ENCODE measurements around the gene RCN2.

The RCN2 gene

DNA sequence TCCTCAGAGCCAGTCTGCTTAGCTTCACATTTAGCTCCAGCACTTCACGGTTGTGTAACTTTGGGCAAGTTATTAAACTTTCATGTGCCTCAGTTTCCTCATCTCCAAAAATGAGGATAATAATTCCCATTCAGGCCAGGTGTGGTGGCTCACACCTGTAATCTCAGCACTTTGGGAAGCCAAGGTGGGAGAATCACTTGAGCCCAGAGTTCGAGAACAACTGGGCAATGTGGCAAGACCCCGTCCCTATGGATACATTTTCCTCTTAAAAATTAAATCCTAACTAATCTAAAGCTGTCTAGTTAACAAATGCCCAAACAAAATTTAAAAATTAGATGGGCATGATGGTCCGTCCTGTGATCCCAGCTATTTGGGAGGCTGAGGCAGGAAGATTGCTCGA is 7.2 kb downstream of the RCN2 start:
- H3K9ac ChIP-seq (ENCODE audit: low read length): no peak overlapping the region
- no peaks in the 10 kb centered on the region for H3K4me1 ChIP-seq (ENCODE audit: insufficient read depth, low read length)
- peaks cover 7% of the 10 kb centered on the region for H3K36me3 ChIP-seq (ENCODE audit: insufficient read depth, low read length)
- no peaks in the 10 kb centered on the region for H3K9me3 ChIP-seq (ENCODE audit: low read length)
- H3K27ac ChIP-seq (ENCODE audit: low read depth, low read length): no peak overlapping the region
- H3K27me3 ChIP-seq (ENCODE audit: control insufficient read depth in 1 of 2, insufficient read depth in 2 of 2, low read length in 2 of 2): no peaks in the 10 kb centered on the region
- H3K4me3 ChIP-seq (ENCODE audit: low read depth in 1 of 2, low read length in 2 of 2): no peak overlapping the region

- Histone ChIP-seq H3K4me3 (ENCODE audit: low read depth in 1 of 2, low read length in 2 of 2) (no peak overlapping the region), H3K36me3 (ENCODE audit: insufficient read depth, low read length) (peaks cover 14% of the 10 kb centered on the region), H3K9me3 (ENCODE audit: low read length) (no peaks in the 10 kb centered on the region), H3K27ac (ENCODE audit: low read depth, low read length) (no peak overlapping the region), H3K4me1 (ENCODE audit: insufficient read depth, low read length) (no peaks in the 10 kb centered on the region), H3K9ac (ENCODE audit: low read length) (no peak overlapping the region), H3K27me3 (ENCODE audit: control insufficient read depth in 1 of 2, insufficient read depth in 2 of 2, low read length in 2 of 2) (no peaks in the 10 kb centered on the region)
Observed at GRCh38 chr15:76939715-76940114, 8.2 kb downstream of the RCN2 start.

GRCh38 chr15:76941636-76942035 is 10.1 kb downstream of the RCN2 start:
- H3K9ac ChIP-seq (ENCODE audit: low read length): no peak overlapping the region
- H3K36me3 ChIP-seq (ENCODE audit: insufficient read depth, low read length): peaks cover 17% of the 10 kb centered on the region
- H3K27me3 ChIP-seq (ENCODE audit: control insufficient read depth in 1 of 2, insufficient read depth in 2 of 2, low read length in 2 of 2): no peaks in the 10 kb centered on the region
- H3K27ac ChIP-seq (ENCODE audit: low read depth, low read length): no peak overlapping the region
- H3K4me1 ChIP-seq (ENCODE audit: insufficient read depth, low read length): peaks cover 4% of the 10 kb centered on the region
- H3K9me3 ChIP-seq (ENCODE audit: low read length): no peaks in the 10 kb centered on the region
- no peak overlapping the region for H3K4me3 ChIP-seq (ENCODE audit: low read depth in 1 of 2, low read length in 2 of 2)

DNA sequence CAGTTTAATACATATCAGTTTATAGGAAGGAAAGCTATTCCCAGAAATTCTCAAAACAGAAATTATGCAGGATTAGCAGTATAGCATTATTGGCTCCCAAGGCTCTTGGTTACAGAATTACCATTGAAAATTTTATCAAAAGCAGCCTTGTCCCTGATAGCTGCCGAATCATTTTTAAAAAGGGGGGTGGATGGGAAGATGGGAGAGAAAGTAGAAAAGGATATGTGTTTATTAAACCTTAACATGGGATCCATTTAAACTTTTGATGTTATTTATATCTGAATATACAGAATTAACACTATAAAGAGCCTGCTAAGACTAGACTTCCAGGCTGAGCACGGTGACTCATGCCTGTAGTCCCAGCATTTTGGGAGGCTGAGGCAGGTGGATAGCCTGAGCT is 10.8 kb downstream of the RCN2 start:
- no peaks in the 10 kb centered on the region for H3K27me3 ChIP-seq (ENCODE audit: control insufficient read depth in 1 of 2, insufficient read depth in 2 of 2, low read length in 2 of 2)
- no peaks in the 10 kb centered on the region for H3K9me3 ChIP-seq (ENCODE audit: low read length)
- peaks cover 17% of the 10 kb centered on the region for H3K36me3 ChIP-seq (ENCODE audit: insufficient read depth, low read length)
- H3K4me1 ChIP-seq (ENCODE audit: insufficient read depth, low read length): peaks cover 4% of the 10 kb centered on the region
- H3K9ac ChIP-seq (ENCODE audit: low read length): no peak overlapping the region
- no peak overlapping the region for H3K27ac ChIP-seq (ENCODE audit: low read depth, low read length)
- no peak overlapping the region for H3K4me3 ChIP-seq (ENCODE audit: low read depth in 1 of 2, low read length in 2 of 2)

DNA sequence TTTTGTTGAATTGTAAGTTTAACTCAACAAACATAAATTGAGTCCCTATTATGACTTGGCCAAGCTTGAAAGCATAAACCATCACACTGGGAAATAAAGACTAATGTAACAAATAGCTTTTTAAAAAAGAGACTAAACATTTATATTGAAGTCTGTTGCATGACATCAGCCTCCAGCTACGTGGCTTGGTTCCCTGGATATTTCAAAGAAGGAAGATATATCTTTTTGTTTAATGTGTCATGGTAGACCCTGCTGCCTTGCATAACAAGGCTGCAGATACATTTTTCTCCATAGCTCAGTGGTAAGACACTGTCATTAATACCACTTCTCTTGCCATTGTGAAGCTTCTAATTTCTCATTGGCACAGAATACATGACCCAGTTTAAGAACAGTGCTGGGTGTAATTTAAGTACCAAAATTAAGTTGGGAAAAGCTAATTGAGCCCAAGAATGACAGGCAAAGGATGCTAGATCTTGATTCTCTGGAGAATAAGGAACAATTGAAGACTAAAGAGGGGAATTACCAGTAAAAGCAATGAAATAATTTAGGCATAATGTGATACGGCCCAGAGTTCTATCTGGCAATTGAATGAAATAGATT is 14.0 kb downstream of the RCN2 start:
- Histone ChIP-seq H3K9ac (ENCODE audit: low read length) (no peak overlapping the region), H3K27me3 (ENCODE audit: control insufficient read depth in 1 of 2, insufficient read depth in 2 of 2, low read length in 2 of 2) (no peaks in the 10 kb centered on the region), H3K27ac (ENCODE audit: low read depth, low read length) (no peak overlapping the region), H3K4me3 (ENCODE audit: low read depth in 1 of 2, low read length in 2 of 2) (no peak overlapping the region), H3K9me3 (ENCODE audit: low read length) (no peaks in the 10 kb centered on the region), H3K4me1 (ENCODE audit: insufficient read depth, low read length) (peaks cover 4% of the 10 kb centered on the region), H3K36me3 (ENCODE audit: insufficient read depth, low read length) (peaks cover 17% of the 10 kb centered on the region)

GRCh38 chr15:76947454-76947853 is 15.9 kb downstream of the RCN2 start:
- no peaks in the 10 kb centered on the region for H3K9me3 ChIP-seq (ENCODE audit: low read length)
- no peak overlapping the region for H3K9ac ChIP-seq (ENCODE audit: low read length)
- H3K4me1 ChIP-seq (ENCODE audit: insufficient read depth, low read length): peaks cover 4% of the 10 kb centered on the region
- peaks cover 17% of the 10 kb centered on the region for H3K36me3 ChIP-seq (ENCODE audit: insufficient read depth, low read length)
- no peak overlapping the region for H3K27ac ChIP-seq (ENCODE audit: low read depth, low read length)
- H3K27me3 ChIP-seq (ENCODE audit: control insufficient read depth in 1 of 2, insufficient read depth in 2 of 2, low read length in 2 of 2): no peaks in the 10 kb centered on the region
- no peak overlapping the region for H3K4me3 ChIP-seq (ENCODE audit: low read depth in 1 of 2, low read length in 2 of 2)

GRCh38 chr15:76951220-76951619 is 19.7 kb downstream of the RCN2 start:
- Histone ChIP-seq H3K9ac (ENCODE audit: low read length) (no peak overlapping the region), H3K27me3 (ENCODE audit: control insufficient read depth in 1 of 2, insufficient read depth in 2 of 2, low read length in 2 of 2) (no peaks in the 10 kb centered on the region), H3K27ac (ENCODE audit: low read depth, low read length) (no peak overlapping the region)

DNA sequence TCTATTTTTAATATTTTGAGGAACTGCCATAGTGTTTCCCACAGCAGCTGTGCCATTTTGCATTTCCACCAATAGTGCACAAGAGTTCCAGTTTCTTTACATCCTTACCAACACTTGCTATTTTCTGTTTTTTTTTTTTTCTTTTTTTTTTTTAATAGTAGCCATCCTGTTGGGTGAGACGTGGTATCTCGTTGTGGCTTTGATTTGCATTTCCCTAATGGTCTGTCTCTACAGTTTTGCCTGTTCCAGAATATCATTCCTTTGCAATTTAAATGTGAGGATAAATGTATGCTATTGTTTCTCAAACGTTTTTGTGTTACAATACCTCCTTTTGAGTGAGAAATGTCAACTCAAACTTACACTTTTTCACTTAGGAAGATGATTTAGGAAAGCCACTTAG is 22.4 kb downstream of the RCN2 start:
- H3K9me3 ChIP-seq (ENCODE audit: low read length): no peaks in the 10 kb centered on the region
- no peak overlapping the region for H3K27ac ChIP-seq (ENCODE audit: low read depth, low read length)
- H3K4me1 ChIP-seq (ENCODE audit: insufficient read depth, low read length): no peaks in the 10 kb centered on the region
- no peak overlapping the region for H3K9ac ChIP-seq (ENCODE audit: low read length)
- H3K4me3 ChIP-seq (ENCODE audit: low read depth in 1 of 2, low read length in 2 of 2): no peak overlapping the region
- no peaks in the 10 kb centered on the region for H3K27me3 ChIP-seq (ENCODE audit: control insufficient read depth in 1 of 2, insufficient read depth in 2 of 2, low read length in 2 of 2)
- H3K36me3 ChIP-seq (ENCODE audit: insufficient read depth, low read length): peaks cover under 1% of the 10 kb centered on the region

More at GRCh38 chr15:76951220-76951619, 19.7 kb downstream of the RCN2 start:
- H3K4me1 ChIP-seq (ENCODE audit: insufficient read depth, low read length): no peaks in the 10 kb centered on the region
- no peak overlapping the region for H3K4me3 ChIP-seq (ENCODE audit: low read depth in 1 of 2, low read length in 2 of 2)
- H3K9me3 ChIP-seq (ENCODE audit: low read length): no peaks in the 10 kb centered on the region
- H3K36me3 ChIP-seq (ENCODE audit: insufficient read depth, low read length): peaks cover 7% of the 10 kb centered on the region

DNA sequence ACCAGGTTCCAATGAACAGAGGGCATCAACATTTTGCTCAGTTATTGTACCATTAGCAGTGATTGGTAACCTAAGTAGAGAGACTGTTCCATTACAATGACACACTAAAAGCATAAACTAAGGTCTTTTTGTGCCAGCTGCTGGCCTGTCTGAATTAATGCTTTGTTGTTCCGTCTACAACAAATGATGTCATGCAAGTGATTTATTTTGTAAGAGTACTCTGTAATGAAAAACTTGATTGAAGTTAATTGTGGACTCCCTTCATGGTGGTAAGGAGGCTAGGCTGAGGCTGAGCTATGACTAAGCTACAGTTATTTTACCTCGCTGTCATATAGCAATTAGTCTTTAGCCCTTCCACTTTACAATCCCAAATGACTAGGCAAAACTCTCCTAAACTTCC is 23.2 kb downstream of the RCN2 start:
- H3K9me3 ChIP-seq (ENCODE audit: low read length): no peaks in the 10 kb centered on the region
- no peaks in the 10 kb centered on the region for H3K36me3 ChIP-seq (ENCODE audit: insufficient read depth, low read length)
- H3K4me3 ChIP-seq (ENCODE audit: low read depth in 1 of 2, low read length in 2 of 2): no peak overlapping the region
- H3K4me1 ChIP-seq (ENCODE audit: insufficient read depth, low read length): no peaks in the 10 kb centered on the region
- no peak overlapping the region for H3K9ac ChIP-seq (ENCODE audit: low read length)
- H3K27me3 ChIP-seq (ENCODE audit: control insufficient read depth in 1 of 2, insufficient read depth in 2 of 2, low read length in 2 of 2): no peaks in the 10 kb centered on the region
- no peak overlapping the region for H3K27ac ChIP-seq (ENCODE audit: low read depth, low read length)

- Histone ChIP-seq H3K4me3 (ENCODE audit: low read depth in 1 of 2, low read length in 2 of 2) (no peak overlapping the region), H3K27me3 (ENCODE audit: control insufficient read depth in 1 of 2, insufficient read depth in 2 of 2, low read length in 2 of 2) (no peaks in the 10 kb centered on the region), H3K9ac (ENCODE audit: low read length) (no peak overlapping the region), H3K9me3 (ENCODE audit: low read length) (no peaks in the 10 kb centered on the region), H3K4me1 (ENCODE audit: insufficient read depth, low read length) (no peaks in the 10 kb centered on the region), H3K27ac (ENCODE audit: low read depth, low read length) (no peak overlapping the region), H3K36me3 (ENCODE audit: insufficient read depth, low read length) (no peaks in the 10 kb centered on the region)
Observed at GRCh38 chr15:76961268-76962011, 29.9 kb downstream of the RCN2 start.

GRCh38 chr15:76962337-76963013 is 30.9 kb downstream of the RCN2 start:
- Histone ChIP-seq H3K27ac (ENCODE audit: low read depth, low read length) (no peak overlapping the region), H3K4me3 (ENCODE audit: low read depth in 1 of 2, low read length in 2 of 2) (no peak overlapping the region), H3K27me3 (ENCODE audit: control insufficient read depth in 1 of 2, insufficient read depth in 2 of 2, low read length in 2 of 2) (no peaks in the 10 kb centered on the region), H3K36me3 (ENCODE audit: insufficient read depth, low read length) (no peaks in the 10 kb centered on the region), H3K9ac (ENCODE audit: low read length) (no peak overlapping the region), H3K9me3 (ENCODE audit: low read length) (no peaks in the 10 kb centered on the region), H3K4me1 (ENCODE audit: insufficient read depth, low read length) (peaks cover 5% of the 10 kb centered on the region)

Measured in muscle layer of colon (tissue), 2 donors.